GM21390 (cell line): Measurements from ENCODE around the gene SCN8A.
A peak's percentile ranks its signal among the peaks of the same experiment; 100 is the strongest.
"Not testable (repeated sequence)": the region's sequence is repeated elsewhere in the genome, so short reads cannot be mapped to it uniquely, and the experiment has no call there.

Experiments used
- ATAC-seq: cut with Tn5 transposase; IDR thresholded peaks from one replicate; pipeline ENCODE4 v1.9.1; 2021; ENCODE audit not compliant: unreplicated experiment

The SCN8A gene

DNA sequence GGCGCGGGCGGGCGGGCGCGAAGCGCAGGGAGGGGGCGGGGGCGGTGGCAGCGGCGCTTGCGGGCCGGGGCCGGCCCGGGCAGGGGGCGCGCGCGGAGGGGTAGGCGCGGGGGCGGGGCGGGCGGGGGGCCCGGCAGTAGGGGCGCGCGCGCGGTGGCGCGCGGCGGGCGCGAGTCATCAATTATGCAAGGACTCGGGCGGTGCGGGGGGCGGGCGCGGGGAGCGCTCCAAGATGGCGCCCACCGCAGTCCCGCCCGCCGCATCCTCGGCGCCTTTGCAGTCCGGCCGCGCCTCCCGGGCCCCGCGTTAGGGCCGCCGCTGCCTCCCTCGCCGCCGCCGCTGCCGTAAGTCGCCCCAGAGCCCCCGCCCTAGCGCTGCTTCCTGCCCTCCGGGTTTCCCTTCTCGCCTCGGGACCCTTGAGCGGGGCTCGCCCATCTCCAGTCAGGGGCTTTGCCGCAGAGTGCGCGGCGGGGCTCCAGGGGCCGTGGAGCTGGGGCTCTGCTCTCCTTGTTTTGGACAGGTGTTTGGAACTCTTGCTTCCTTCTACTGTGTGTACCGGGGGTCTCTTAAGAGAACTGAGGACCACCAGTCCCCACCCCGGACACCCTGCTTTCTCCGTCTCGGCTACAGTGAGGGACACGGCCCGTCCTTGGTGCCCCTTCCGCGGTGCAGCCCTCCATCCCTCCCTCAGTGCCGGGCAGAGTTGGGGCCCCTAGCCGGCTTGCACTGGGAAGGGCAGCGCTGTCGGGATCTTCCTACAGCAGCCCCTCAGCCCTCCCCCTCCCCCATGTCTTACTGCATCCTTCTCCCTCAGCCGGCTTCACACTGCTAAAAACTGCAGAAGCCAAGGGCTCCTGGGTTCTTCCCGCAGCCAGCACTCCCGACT, at the start of gene SCN8A:
SCN8A (plus strand) TSS at position 218 of the 886 bp plus-strand sequence. CDS start 71,585 bp downstream, outside the sequence.
- ATAC-seq: no peak

GRCh38 chr12:51546097-51546496, 44.9 kb upstream of the SCN8A start:
- no peak for ATAC-seq

- ATAC-seq: no peak
Measured at GRCh38 chr12:51547606-51548005, 43.4 kb upstream of the SCN8A start.

- no peak for ATAC-seq
Measured at GRCh38 chr12:51548241-51548640, 42.8 kb upstream of the SCN8A start.

DNA sequence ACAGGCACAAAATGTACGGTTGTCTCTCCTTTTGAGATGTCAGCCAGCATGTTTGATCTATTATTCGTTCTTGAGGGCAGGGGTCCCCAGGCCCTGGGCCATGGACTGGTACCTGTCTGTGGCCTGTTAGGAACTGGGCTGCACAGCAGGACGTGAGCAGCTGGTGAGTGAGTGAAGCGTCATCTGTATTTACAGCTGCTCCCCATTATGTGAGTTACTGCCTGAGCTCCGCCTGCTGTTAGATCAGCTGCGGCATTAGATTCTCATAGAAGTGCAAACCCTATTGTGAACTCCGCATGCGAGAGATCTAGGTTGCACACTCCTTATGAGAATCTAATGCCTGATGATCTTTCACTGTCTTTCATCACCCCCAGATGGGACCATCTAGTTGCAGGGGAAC, 41.4 kb upstream of the SCN8A start:
- ATAC-seq: no peak

- not testable (repeated sequence) for ATAC-seq
Measured at GRCh38 chr12:51568271-51569032, 22.6 kb upstream of the SCN8A start.

- ATAC-seq: no peak
Measured at GRCh38 chr12:51579321-51579850, 11.6 kb upstream of the SCN8A start.

- no peak for ATAC-seq
Measured at GRCh38 chr12:51589060-51589459, 2.0 kb upstream of the SCN8A start.

- ATAC-seq: no peak
Measured at GRCh38 chr12:51589557-51590176, 1.4 kb upstream of the SCN8A start.

DNA sequence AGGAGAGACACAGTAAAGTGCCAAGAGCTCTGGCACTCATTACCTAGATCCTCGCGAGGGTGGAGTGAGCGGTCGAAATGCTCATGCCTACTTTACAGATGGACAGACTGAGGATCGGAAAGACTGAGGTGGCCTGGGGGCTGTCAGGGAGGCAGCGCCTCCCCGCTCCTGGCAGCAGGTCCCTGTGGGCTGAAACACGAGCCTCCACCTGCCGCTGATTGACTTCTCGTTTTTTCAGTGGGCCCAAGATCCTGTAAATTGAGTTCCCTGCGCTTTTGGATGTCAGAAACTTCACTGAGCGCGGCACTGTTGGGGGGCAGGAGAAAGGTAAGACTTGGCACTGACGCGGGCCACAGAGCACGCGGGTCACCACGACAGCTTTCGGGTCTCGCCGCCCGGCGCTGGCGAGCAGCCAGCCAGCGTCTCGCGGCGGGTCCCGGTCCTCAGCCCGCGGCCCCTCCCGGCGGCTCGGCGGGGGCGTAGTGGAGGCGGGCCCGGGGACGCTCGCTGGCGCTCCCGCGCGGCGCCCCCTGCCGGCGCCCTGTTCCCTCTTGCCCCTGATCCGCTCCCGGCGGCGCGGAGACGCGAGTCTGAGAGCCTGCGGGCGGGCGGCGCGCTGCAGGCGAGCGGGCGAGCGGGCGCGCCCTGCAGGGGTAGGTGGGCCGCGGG, 552 bp upstream of the SCN8A start:
- ATAC-seq: peak; percentile 74

DNA sequence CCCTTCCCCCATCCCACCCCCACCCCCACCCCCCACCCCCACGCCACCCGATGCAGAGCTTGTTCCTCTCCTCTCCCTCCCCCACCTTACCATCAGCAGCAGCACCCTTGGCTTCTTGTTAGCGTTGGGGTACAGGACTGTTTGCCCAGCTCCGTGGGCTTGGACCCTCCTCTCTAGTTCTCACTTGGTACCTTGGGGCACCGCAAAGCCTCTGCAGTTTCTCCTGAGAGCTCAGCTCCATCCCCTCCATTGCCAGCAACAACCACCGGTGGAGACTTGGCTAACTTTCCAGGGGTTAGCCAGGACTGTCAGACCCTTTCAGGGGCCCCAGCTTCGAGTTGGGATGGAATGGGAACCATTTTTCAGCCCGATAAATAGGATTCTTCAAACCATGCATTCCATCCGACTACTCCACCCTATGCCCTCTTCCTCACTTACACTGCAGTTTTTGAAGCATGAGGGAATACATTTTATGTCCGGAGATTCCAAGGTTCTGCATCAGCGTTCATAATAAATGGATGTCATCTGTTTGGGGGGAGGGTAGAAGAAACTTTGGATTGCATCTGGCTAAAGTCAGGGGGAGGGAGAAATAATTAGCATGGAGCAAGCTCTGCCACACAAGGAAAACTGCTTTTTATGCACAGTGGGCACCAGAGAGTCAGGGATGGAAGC, 1.1 kb downstream of the SCN8A start:
- ATAC-seq: no peak

DNA sequence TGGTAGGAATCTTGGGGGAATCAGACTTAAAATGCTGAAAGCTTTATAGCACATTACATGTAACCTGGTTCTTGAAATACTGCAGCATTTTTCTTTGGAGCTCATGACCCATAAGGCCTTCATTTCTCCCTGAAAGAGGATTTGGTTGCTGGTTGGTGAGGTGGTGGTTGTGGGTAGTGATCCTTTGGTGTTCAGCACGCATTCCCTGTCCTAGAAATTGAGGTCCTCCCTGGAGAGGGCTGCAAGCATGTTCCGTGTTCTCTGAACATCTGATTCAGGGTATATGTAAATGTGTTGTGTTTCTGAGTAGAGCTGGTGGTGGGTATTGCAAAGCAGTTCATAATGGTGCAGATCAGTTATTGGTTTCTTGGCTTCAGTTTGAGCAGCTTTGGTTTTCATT, 2.0 kb downstream of the SCN8A start:
- no peak for ATAC-seq

DNA sequence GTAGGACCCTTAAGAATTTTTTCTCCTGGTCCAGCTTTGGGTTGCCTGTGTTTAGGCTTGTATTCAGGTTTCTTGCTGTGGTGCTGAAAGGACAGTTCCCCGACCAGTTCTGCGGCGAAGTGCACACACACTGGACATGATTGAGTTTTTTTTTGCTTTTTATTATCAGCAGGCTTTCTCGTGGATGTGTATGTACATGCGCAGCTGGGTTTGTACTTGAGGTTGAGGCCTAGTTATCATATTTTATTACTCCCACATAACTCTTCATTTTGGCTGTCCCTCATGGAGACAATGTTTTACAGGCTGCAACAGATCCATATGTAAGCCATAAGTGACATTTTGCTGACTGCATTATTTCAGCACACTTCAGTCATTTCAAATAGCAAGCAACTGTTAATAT, 2.5 kb downstream of the SCN8A start:
- ATAC-seq: no peak

DNA sequence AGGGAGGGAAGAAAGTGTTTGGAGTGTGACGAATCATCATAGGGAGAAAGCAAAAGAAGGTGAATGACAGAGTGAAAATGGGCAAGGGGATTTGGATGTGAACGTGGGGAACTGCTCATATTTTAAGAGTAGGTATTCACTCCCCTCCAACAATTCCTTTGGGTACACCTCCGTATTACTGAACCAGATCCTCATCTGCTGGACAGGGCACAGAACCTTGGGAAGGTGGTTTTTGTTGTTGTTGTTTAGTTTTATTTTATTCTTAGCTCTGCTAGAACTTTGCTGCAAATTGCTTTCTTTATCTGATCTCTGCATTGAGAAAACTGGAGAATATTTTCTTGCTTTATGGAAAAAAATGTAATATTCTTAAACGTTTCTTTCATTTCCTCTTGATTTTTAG, 7.1 kb downstream of the SCN8A start:
- no peak for ATAC-seq

DNA sequence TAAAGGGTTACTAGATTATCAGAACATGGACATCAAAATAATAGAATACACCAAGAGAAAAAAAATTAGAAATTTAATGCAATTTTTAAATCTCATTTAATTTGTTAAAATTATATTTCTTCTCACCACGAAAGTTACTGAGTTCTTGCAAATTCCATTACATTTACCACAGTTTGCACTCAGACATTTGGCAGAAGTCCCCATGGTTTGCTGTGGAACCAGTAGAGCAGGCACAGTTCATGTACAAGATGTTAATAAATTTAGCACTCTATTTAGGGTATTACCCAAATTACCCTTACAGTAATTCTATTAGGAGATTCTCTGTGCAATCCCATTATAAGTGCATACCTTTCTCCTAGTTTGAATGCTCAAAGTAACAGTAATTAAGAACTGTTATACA, 9.7 kb downstream of the SCN8A start:
- ATAC-seq: no peak

DNA sequence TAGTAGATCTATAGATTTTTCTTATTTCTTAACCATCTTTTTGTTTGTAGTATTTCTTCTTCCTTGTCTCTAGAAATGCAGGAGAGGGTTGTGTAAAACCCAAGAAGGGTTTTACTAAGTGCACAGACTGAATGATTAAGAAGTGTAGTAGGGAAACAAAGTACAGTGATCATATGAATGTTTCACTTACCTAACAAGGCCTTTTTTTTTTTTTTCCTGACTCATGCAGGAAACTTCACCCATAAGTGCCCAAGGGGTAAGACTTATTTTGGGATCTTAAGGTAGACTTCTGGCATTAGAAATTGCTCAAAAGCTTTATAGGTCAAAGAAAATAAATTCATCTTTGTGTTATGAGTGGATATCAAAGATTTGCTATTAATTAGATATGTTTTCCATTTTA, 10.2 kb downstream of the SCN8A start:
- no peak for ATAC-seq

DNA sequence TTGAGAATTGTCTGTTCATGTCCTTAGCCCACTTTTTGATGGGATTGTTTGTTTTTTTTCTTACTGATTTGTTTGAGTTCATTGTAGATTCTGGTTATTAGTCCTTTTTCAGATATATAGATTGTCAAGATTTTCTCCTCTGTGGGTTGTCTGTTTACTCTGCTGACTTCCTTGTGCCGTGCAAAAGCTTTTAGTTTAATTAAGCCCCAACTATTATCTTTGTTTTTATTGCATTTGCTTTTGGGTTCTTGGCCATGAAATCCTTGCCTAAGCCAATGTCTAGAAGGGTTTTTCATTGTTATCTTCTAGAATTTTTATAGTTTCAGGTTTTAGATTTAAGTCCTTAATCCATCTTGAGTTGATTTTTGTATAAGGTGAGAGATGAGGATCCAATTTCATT, 14.9 kb downstream of the SCN8A start:
- ATAC-seq: not testable (repeated sequence)

DNA sequence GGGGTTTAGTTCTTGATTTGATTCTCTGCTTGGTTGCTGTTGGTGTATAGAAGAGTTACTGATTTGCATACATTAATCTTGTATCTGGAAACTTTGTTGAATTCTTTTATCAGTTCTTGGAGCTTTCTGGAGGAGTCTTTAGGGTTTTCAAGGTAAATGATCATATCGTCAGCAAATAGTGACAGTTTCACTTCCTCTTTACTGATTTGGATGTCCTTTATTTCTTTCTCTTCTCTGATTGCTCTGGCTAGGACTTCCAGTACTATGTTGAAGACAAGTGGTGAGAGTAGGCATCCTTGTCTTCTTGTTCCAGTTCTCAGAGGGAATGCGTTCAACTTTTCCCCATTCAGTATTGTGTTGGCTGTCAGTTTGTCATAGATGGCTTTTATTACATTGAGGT, 16.2 kb downstream of the SCN8A start:
- ATAC-seq: not testable (repeated sequence)

GRCh38 chr12:51620448-51620847, 29.4 kb downstream of the SCN8A start:
- no peak for ATAC-seq

DNA sequence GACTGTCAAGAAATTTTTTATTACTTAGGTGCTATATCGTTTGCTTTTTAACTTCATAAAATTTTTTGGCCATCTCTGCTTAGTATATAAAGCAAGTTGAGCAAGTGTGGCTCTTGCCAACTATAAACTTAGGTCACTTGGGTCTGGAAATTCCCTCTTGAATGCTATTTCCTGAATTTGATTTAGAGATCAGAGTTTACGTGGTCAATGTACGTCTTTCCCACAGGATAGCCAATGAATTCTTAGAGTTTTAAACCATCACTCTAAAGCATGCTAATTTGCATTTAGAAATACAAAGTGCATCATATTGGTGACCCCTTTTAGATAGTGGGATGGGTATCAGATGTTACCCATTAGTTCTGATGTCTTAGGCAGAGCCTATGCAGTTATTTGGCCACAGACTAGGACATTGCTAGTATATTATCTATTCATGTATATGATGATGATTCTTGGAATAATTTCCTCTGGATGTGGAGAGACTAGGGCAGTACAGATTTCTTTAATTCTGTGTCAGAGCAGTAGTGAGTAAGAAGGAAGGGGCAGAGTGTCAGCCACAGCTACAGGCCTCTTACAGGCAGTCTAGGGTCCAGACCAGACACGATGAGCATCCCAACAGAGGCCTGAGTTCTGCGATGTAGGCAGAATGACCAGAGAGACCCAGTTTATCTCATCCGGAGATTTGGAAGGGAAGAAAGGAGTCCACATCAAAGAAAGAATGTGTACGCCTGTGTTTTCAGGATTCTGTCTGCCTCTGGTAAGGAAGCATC, 30.3 kb downstream of the SCN8A start:
- no peak for ATAC-seq
